CD4-positive, alpha-beta T cell treated with Interleukin-2 at 100 ng/mL for 4 hours (primary cell): Measurements from ENCODE around the gene RABGAP1L.
"Not testable (repeated sequence)": the region's sequence is repeated elsewhere in the genome, so short reads cannot be mapped to it uniquely, and the experiment has no call there.

Experiments used
- DNase-seq: peaks from one replicate; pipeline ENCODE4 v3.0.0-alpha.2; 2020; ENCODE audit warnings: low spot score

RABGAP1L gene

DNA sequence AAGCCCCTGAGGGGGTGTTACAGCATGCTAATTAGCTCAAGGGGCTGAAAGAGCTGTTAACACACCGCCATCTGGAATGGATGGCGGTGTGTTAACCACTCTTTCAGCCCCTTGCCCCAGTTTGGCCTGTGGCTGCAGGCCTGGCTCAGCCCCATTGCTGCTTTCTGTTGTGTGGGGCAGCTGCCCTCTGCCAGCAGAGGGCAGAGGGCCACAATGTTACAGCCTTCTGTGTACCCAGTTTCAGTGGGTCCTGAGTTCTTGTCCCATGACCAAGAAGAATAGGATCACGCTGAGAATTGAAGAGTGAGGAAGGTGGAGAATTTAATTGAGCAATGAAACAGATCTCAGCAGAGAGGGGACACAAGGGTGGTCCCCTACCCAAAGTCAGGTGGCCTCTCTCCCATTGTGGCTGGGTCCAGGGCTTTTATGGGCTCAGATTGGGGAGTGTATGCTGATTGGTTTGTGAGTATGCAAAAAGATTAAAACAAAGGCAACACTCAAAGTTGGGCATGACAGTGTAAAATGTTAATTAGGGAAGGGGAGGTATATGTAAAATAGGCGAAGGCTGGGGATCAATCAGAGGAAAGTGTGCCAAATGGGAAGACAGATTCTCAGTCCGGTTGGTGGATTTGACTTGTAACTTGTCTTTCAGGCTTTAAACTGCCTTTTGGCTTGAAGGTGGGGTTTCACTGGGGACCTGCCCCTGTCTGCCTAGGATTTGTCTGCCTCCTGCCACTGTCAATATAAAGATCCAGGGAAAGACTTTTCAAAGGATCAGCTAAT, 142.2 kb downstream of the RABGAP1L start:
- DNase-seq, result no peak

DNA sequence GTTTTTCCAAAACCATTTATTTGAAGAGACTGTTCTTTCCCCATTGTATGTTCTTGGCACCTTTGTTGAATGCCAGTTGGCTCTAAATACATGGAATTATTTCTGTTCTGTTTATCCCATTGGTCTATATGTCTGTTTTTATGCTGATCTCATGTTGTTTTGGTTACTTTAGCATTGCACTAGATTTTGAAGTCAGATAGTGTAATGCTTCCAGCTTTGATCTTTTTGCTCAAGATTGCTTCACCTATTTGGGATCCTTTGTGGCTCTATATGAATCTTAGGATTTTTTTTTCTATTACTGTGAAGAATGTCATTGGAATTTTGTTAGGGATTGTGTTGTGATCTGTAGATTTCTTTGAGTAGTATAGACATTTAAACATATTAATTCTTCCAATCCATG, 149.3 kb downstream of the RABGAP1L start:
- no peak for DNase-seq

DNA sequence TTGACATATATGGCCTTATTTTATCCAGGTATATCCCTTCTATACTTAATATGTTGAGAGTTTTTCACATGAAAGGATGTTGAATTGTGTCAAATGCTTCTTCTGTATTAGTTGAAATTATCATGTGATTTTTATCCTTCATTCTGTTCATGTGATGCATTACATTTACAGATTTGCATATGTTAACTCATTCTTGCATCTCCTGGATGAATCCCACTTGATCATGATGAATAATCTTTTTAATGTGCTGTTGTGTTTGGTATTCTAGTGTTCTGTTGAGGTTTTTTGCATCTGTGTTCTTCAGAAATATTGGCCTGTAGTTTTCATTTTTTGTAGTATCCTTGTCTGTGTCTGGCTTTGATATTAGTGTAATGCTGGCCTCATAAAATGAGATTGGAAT, 150.2 kb downstream of the RABGAP1L start:
- no peak for DNase-seq

DNA sequence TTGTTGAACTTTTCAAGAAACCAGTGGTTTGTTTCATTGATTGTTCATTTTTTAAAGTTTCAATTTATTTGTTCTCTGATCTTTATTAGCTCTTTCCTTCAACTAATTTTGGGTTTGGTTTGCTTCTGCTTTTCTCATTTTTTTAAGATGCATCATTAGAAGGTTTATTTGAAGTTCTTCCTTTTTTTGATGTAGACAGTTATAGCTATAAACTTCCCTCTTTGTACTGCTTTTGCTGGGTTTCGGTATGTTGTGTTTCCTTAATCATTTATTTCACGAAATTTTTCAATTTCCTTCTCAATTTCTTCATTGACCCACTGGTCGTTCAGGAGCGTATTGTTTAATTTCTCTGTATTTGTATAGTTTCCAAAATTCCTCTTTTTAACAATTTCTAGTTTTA, 155.1 kb downstream of the RABGAP1L start:
- DNase-seq, result no peak

DNA sequence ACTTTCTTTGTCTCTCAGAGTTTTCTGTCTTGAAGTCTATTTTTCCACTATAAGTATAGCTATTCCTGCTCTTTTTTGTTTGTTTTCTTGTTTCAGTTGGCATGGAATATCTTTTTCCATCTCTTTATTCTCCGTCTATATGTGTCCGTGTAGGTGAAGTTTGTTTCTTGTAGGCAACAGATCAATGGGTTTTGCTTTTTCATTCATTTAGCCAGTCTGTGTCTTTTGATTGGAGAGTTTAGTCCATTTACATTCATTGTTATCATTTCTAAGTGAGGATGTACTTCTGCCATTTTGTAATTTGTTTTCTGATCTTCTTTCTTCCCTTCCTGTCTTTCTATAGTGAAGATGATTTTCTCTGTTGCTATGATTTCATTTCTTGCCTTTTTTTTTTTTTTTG, 155.9 kb downstream of the RABGAP1L start:
- DNase-seq, result no peak

GRCh38 chr1:174320897-174321296, 161.6 kb downstream of the RABGAP1L start:
- not testable (repeated sequence) for DNase-seq

GRCh38 chr1:174322202-174322862, 163.0 kb downstream of the RABGAP1L start:
- no peak for DNase-seq

- no peak for DNase-seq
These were observed 165.2 kb downstream of the RABGAP1L start for GRCh38 chr1:174324493-174324892.

DNA sequence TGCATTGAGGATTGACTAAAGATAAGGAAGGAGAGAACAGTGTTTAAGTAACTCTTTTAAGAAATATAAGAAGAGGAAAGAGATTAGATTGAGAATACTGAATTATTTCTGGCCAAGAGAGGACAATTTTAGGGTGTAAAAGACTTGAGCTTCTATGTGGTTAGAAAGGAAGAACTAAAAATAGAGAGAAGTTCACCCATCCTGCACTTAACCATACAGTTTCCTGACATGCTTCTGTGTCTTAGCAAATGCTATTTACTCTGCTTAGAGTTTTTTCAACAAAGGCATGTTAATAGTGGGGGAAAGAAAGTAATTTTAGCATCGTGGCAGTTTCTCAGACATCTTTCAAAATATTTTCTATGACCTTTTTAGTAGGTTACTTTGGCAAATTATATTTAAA, 165.6 kb downstream of the RABGAP1L start:
- no peak for DNase-seq

- no peak for DNase-seq
These were observed 167.0 kb downstream of the RABGAP1L start for GRCh38 chr1:174326278-174326677.

- DNase-seq, result no peak
These were observed 174.1 kb downstream of the RABGAP1L start for GRCh38 chr1:174333437-174333836.

DNA sequence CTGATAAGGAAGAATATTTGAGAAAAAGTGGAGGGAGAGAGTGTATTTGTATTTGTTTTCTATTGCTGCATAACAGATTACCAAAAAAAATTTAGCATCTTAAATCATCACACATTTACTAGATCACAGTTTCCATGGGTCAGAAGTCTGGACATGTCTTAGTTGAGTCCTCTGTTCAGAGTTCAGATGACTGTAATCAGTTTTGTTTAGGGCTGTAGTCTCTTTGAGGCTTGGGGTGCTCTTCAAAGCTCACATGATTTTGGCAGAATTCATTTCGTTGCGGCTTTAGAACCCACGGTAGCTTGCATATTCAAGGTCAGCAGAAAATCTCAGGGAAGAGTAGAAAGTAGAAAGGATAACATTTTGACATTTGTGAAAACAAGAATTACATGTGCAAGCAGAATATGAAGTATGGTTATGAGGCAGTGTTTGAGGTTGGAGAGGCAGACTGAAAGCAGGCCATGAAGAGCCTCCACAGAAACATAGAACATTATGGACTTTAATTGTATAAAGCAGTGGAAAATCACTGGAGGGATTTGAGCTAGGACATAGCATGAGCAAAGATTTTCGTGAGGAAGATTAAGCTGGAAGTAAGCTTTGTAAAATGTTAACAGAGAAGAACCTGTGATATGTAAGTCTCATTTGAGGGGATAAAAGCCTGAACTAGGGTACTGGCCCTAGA, 177.8 kb downstream of the RABGAP1L start:
- DNase-seq, result no peak

- not testable (repeated sequence) for DNase-seq
These were observed 181.1 kb downstream of the RABGAP1L start for GRCh38 chr1:174340404-174340803.

DNA sequence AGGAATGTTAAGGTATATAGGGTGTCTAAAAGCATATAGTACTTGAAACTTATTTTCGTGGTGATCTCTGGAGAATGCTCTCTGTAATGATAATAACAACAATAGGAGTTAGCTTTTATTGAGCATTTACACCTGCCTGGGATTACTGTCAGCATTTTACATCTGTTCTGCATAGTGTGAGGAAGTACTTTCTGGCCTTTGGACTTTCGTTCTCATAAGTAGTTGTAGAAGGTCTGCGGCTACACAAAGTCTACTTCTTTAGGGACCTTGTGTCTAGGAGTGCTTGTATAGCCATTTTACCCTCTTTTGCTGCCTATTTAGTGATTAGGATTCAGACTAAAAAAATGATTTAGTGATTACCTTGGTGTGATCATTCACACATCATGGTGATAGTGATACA, 184.8 kb downstream of the RABGAP1L start:
- no peak for DNase-seq

GRCh38 chr1:174352117-174352516, 192.8 kb downstream of the RABGAP1L start:
- no peak for DNase-seq

DNA sequence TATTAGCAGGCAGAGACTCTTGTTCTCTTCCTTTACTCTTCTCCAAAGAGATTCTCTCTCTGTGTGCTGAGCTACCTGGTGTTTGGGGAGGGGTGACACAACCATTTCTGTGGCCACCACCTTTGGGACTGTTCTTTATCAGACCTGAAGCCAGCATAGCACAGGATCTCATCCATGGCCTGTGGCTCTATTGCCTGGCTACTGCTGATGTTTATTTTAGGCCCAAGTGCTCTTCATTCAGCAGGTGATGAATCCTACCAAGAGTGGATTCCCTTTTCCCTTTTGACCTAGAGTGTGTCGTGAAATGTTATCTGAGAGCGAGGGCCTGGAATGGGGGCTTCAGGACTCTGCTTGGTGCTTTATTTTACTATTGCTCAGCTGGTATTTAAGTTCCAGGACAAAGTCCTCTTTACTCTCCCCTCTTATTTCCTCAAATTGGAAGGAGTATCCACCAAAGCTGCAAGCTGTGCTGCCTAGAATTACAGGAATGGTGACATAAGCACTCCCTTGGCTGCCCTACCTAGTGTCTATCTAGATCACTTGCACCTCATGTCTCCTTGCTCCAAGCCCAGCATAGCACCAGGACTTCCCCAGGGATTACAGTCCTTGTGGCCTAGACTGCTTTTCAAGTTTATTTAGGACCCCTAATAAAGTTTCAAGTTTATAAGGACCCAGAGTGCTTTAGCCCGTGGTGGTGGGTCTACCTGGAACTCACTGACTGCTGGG, 193.7 kb downstream of the RABGAP1L start:
- no peak for DNase-seq

DNA sequence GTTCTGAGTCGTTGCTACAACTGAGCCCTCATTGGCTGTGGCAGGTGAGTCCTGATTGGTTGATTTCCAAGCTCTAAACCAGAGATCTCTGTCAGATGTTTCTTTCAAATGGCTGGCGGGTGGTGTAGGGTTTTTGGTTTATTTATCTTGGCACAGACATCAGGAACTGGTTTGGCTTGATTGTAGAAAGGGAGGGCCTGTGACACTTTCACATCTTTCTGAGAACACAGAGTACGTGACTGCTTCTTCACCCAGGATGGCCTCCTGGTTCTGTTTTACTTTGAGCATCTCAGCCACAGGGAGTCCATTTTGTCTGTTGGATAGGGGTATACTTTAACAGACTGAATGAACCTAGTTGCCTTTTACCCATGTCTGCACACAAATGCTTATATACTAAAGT, 199.0 kb downstream of the RABGAP1L start:
- no peak for DNase-seq

- DNase-seq, result no peak
These were observed 199.6 kb downstream of the RABGAP1L start for GRCh38 chr1:174358786-174359453.

GRCh38 chr1:174359454-174359805, 200.1 kb downstream of the RABGAP1L start:
- no peak for DNase-seq

DNA sequence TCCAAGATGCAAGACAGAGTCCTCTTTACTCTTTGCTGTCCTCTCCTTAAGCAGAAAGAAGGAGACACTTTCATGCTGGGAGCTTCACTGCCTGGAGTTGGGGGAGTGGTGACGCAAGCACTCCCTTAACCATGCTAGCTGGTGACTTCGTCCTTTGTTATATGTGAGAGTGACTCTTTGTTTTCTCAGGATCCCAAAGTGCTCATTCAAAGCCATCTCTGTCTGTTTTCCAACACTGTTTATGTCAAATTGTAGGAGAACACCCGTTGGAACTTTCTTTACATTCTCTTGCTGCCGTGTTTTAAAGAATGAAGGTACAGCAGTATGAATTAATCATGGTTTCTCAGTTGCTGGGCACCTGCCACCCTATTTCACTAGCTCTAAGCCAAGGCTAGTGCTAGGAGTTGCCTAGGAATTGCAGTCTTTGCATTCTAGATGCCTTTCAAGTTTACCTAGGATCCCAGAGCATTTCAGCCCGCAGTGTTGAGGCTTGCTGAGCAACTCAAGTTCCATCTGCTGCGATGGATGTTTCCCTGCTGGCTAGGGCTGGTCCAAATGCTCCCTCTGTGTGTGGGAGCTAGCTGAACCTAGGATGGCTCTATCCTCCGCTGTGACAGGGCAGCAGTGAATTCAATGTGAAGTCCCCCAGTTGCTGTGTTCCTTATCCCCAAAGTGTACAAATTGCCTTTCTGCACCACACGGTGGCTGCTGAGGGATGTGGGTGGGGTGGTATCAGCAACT, 205.8 kb downstream of the RABGAP1L start:
- no peak for DNase-seq

DNA sequence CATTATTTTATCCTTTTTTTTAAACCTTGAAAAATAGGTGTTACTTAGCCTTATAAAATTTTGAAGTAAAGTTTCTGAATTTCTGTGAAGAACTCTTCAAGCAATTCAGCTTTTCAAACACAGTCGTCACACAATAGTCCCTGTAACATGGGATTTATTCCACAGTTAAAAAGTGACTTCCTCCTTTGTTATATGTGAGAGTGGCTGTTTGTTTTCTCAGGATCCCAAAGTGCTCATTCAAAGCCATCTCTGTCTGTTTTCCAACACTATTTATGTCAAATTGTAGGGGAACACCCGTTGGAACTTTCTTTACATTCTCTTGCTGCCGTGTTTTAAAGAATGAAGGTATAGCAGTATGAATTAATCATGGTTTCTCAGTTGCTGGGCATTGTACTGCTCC, 207.6 kb downstream of the RABGAP1L start:
- no peak for DNase-seq
